Fibroblast of villous mesenchyme (primary cell): ENCODE measurements around the gene FSTL5. TPM values are rescaled to one million over a fixed set of nuclear protein-coding genes. Genes with fewer than 3 reads are reported as not detected.

Experiments
- DNase-seq: peaks from one replicate; pipeline ENCODE4 v3.0.0-alpha.2; 2010; ENCODE audit warnings: low read depth
- H3K4me3 ChIP-seq: 2 replicates; pipeline ENCODE4 v1.5.1; 2011; ENCODE audit warnings: low read depth, mild to moderate bottlenecking, low read length
- total RNA-seq: library from RNA; depleted of rRNA; stranded (reverse); fragments of >200 nt; gene quantifications from 2 replicates; pipeline ENCODE4 v1.2.3, GENCODE V29; 2012
- TF ChIP-seq, protein P1 (sequence below): IDR thresholded peaks from 2 replicates; pipeline ENCODE4 v1.5.1; 2012; ENCODE audit warnings: low read depth, mild to moderate bottlenecking, low read length; ENCODE audit not compliant: insufficient read depth

The FSTL5 gene
- total RNA-seq, 1 donor: not detected

DNA sequence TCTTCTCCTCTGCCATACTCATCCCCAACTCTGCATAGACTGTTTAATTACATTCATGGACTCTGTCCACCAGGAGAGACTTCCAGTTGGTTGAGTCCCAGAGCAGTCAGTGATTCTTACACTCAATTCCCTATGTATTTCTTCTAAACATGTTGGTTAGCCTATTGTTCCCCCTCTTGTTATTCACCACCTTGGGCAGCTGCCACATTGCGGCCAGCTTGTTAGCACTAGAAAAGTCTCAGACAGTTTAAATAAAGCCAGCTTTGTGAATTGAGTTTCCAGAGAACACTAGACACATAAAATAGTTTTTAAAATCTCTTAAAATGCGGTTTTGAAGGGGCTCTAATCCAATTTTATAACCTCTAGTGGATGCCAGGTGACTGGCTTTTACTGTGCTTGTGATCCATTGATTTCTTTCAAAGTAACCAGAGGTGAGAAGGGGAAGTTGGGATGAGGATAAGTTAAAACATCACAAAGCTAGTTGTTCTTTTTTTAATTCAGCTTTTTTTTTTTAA is 827.7 kb downstream of the FSTL5 start:
- H3K4me3 ChIP-seq: no peak overlapping the region
- TF ChIP-seq, protein P1, sequence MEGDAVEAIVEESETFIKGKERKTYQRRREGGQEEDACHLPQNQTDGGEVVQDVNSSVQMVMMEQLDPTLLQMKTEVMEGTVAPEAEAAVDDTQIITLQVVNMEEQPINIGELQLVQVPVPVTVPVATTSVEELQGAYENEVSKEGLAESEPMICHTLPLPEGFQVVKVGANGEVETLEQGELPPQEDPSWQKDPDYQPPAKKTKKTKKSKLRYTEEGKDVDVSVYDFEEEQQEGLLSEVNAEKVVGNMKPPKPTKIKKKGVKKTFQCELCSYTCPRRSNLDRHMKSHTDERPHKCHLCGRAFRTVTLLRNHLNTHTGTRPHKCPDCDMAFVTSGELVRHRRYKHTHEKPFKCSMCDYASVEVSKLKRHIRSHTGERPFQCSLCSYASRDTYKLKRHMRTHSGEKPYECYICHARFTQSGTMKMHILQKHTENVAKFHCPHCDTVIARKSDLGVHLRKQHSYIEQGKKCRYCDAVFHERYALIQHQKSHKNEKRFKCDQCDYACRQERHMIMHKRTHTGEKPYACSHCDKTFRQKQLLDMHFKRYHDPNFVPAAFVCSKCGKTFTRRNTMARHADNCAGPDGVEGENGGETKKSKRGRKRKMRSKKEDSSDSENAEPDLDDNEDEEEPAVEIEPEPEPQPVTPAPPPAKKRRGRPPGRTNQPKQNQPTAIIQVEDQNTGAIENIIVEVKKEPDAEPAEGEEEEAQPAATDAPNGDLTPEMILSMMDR: no peak
- DNase-seq: no peak
